CD4-positive, alpha-beta T cell treated with Interleukin-21 for 1 hour (primary cell): ENCODE results near the gene MUS81.
A peak's percentile ranks its signal among the peaks of the same experiment; 100 is the strongest.
"Not testable (repeated sequence)": the region's sequence is repeated elsewhere in the genome, so short reads cannot be mapped to it uniquely, and the experiment has no call there.

Experiments
- DNase-seq: peaks from one replicate; pipeline ENCODE4 v3.0.0-alpha.2; 2020

Gene MUS81

DNA sequence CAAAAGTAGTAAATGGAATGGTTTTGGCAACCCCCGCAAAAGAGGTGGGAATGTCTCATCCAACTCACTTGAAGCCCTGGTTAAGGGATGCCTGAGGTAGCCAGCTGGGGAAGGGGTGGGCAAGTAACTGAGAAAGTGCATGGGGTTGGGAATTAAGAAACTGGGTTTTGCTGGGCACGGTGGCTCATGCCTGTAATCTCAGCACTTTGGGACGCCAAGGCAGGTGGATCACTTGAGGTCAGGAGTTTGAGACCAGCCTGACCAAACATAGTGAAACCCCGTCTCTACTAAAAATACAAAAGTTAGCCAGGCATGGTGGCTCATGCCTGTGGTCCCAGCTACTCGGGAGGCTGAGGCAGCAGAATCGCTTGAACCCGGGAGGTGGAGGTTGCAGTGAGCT lies 11.5 kb upstream of the MUS81 start:
- not testable (repeated sequence) for DNase-seq

DNA sequence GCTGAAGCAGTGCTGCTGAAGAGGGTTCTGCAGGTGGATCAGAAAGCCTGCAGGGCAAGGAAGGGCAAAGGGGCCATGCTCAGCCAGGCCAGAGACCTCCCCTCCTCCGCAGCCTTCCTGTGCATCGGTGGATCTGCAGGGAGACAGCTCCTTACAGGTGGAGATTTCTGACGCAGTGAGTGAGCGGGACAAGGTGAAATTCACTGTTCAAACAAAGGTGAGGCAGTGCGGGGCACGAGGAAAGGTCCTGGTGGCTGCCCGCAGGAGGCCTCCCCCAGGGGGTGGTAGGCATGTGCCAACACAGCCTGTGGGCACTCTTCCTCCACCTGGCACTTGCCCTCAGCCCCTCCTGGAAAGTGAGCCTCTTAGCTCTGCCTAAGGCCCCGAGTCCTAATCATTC lies 10.9 kb upstream of the MUS81 start:
- DNase-seq: no peak

DNA sequence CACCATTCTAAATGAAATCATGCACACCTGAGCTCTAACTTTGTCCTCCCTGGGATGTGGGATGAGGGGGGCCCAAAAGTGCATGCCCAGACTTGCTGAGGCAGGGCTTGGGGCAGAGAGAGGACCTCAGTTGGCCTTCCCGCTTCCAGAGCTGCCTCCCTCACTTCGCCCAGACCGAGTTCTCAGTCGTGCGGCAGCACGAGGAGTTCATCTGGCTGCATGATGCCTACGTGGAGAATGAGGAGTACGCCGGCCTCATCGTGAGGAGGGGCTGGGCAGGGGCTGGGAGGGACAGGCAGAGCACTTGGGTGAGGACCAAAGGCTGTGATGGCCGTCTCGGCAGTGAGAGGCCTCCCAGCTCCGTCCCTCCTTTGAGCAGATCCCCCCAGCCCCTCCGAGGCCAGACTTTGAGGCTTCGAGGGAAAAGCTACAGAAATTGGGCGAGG lies 10.4 kb upstream of the MUS81 start:
- no peak for DNase-seq

DNA sequence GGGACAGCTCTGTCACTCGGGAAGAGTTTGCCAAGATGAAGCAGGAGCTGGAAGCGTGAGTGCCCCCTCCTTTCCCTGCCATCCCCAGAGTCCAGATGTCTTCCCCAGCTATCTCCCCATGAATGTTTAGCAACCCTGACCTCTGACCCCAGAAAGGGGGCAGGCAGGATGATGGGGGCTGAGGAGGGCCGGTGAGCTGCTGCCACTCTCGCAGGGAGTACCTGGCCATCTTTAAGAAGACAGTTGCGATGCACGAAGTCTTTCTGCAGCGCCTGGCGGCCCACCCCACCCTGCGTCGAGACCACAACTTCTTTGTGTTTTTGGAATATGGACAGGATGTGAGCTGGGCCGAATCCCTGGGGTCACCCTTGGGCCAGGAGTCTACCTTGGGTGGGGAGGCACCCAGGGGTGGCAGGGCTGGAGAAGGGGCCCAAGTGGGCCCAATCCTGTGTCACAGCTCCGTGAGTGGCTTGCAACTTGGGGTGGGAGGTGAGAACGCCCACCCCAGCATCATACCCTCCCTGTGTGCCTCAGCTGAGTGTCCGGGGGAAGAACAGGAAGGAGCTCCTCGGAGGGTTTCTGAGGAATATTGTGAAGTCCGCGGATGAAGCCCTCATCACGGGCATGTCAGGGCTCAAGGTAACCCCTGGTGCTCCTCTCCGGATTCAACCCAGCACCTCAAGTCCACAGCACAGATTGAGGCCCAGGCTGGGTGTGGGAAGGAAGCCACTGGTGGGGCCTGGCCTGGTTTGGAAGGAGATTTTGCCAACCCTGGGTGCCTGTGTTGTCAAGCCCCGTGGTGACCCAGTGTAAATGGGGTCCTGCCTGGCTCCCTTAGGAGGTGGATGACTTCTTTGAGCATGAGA lies 9.8 kb upstream of the MUS81 start:
- DNase-seq: no peak

DNA sequence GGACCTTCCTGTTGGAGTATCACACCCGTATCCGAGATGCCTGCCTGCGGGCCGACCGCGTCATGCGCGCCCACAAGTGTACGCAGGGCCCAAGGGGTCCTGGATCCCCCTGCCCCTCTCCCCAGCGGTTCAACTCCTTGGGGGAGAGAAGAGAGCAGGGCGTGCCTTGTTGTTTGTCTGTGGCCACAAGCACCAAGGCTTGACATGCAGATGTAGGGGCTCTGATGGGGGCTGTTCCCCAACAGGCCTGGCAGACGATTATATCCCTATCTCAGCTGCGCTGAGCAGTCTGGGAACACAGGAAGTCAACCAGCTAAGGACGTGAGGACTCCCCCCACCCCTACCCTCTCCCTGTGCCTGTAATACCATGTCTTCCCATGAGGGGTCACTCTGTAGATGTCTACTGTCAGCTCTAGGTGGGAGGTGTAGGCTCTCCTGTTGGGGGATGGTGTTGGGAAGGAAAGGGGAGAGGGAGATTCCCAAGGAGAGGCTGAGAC lies 9.1 kb upstream of the MUS81 start:
- peak; percentile 40 for DNase-seq

DNA sequence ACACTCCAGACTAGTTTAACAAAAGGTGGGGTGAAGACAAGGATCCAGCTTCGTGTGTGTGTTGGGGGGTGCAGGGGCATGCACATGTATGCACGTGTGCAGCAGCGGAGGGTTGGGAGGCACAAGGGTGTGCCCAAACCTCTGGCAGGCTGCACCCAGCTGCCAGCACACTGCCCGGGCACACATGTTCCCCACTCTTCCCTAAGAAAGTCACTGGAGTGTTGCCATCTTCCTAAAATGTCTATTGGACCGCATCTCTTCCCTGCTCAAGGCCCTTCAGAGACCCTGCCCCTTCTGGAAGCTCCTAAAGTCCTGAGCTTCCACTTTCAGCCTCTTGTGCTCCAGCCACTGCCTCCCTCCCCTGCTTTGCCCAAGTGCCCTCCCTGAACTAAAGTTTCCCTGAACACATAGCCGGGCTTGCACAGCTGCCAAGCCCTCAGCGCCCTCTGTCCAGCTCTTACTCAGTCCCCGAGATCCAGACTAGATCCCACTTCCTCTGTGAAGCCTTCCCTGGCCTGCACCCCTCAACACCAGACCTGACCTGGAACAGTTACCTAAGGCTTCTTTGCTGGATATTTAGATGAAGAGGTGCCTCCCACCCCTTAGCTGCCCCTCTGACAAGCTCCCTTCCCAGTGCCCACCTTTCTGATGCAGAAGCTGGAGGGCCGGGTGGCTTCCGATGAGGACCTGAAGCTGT lies 8.3 kb upstream of the MUS81 start:
- DNase-seq: no peak

DNA sequence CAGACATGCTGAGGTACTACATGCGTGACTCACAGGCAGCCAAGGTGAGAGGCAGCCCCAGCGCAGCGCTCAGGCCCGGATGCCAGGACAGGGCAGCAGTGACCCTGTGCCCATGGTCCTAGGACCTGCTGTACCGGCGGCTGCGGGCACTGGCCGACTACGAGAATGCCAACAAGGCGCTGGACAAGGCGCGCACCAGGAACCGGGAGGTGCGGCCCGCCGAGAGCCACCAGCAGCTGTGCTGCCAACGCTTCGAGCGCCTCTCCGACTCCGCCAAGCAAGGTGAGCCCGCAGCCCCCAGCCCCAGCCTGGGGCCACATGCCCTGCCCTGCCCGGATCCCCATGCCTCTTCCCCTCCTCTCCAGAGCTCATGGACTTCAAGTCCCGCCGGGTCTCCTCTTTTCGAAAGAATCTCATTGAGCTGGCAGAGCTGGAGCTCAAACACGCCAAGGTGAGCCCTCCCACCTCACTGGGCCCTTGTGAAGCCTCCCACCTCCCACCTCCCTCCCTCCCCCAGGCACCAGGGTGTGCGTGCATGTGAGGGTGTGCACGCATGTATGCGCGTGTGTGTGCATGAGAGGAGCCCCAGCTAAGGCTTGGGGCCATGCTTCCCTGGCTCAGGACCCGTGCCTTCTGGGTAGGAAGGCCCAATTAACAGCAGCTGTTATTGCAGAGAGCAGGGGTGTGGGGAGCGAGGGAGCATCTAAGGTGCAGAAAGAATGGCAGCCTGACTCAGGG lies 7.6 kb upstream of the MUS81 start:
- no peak for DNase-seq

DNA sequence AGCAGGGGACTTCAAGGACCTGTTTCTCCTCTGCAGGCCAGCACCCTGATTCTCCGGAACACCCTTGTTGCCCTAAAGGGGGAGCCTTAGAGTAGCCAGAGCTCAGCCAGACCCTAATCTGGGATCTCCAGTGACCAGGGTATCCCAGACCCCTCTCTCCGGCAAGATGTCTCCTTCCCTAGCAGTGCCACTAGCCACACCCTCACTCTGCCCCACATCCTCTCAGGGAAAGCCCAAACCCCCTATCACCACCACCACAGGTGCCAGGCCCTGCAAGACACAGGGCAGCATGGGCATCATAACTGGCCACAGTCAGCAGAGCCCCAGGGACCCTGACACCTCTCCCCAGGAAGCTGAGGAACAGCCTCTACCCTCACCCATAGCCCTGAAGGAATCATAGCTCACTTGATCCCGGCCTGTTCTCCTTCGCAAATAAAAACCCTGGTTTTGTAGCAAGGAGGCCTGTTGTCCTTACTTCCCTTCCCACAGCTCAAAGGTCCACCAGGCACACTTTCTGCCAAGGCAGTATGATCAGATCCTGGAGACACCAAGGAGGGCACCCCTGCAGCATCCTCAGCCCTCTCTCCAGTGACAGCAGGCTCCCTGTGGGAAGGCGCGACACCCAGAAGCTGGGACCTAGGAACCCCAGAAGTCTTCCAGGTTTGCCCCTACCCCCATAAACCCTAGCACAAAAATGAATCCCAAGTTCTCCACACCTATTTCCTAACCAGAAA lies 6.8 kb upstream of the MUS81 start:
- DNase-seq: no peak

DNA sequence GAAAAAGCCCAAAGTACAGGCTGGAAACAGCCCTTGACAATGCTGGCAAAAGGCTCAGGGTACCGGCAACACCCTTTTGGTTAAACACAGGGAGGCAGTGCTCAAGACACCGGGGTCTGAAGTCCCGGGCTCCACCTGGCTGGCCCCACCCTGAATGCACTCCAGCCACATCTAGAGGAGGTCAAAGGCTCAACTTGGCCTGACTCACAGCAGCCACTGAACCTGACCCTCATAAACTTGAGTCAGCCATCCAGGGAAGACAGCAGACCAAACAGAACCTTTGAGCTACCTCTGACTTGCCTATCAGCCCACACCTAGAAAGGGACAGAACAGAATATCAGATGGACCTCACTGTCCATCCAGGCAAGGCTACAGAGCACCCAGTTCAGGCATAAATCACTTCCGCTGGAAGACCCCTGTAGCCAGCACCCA lies 6.1 kb upstream of the MUS81 start:
- DNase-seq: no peak

DNA sequence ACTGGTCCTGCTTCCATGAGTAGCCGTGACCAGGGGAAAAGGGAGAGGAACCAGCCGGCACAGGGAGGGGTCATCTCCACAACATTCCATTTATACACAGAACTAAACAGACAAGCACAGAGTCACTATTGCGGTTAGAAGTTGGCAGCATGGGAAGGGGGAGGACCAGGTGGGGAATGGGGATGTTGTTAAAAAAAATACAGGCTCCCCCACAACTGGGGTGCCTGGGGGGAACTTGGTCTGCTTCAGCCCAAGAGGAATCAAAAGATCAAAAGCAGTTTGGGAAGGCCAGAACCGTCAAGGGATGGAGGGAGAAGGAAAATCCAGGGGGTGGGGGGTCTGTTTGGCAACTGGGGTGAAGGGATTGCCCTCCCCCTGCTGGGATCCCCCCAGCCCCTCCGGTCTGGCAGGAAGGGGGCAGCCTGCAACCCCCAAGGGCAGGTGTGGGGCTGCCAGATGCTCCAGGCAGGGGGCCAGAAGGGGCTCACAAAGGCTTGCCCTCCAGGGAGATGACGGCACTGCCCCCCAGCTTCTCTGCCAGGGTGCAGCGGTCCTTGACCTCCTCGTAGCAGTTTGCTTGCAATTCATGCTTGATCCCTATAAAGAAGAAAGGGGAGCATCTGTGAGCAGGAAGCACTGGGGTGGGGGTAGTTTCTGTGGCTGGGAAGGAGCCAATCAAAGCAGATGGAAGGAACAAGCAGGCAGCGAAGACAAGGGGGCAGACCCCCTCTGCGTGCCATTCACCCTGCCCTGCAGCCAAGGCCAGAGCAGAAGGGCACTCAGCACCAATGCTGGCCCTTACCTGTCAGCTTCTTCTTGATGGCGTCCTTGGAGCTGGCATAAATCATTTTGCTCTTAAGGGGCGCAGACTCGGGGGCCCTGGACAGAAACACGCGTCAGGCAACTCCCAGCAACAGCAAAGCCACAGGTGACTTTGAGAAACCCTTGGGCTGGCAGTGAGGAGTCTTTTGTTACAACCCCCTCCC lies 5.1 kb upstream of the MUS81 start:
- DNase-seq: no peak

DNA sequence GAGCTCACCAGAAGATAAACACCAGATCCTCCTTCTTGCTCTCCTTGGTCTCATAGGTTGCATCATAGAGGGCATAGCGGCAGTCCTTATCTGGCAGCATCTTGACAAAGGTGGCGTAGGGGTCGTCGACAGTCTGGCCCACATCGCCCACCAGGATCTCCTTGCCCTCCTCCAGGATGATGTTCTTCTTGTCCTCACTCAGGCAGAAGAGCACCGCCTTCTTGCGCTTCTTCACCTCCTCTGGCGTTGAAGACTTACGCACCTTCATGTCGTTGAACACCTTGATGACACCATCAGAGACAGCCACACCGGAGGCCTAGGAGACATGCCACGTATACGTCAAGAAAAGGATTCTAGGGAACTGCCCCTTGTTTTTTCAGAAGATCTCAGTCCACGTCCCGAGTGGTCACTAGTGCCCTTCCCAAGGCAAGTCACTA lies 4.3 kb upstream of the MUS81 start:
- DNase-seq: no peak

DNA sequence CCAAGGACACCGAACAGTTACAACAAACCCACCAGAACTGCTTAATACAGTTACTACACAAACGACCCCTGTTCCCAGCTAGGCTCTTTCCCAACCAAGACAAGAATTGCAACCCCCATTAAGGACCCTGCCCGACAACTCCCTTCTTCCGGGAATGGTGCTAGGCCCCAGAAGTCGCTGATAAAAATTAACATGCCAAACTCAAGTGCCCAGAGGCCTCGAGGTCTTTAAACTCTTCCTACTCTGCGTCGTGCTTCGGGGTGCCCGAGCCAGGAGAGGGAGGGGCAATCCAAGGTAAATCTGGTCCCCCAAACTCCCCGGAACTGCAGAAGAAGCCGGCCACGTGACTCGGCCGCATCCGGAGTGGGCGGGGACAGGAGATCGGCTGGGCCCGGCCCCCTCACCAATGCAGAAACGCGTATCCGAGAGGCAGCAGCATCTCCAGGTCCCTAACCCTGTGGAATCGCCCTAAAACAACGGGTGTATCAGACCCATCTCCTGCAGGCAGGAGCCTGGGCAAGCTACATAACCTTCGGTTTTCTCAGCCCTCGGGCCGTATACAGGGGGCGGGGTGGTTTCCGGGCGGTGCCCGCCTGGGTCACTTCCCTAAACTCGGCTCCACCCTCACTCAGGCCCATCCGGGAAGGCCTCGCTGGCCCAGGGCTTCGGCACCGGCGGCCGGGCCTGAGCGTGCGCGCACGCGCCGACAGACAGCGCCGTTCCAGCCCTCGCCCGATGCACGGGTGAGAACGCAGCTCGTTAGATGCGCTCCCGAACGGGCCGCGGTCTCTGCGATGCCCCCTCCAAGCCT lies 3.3 kb upstream of the MUS81 start:
- peak; percentile 86 for DNase-seq

DNA sequence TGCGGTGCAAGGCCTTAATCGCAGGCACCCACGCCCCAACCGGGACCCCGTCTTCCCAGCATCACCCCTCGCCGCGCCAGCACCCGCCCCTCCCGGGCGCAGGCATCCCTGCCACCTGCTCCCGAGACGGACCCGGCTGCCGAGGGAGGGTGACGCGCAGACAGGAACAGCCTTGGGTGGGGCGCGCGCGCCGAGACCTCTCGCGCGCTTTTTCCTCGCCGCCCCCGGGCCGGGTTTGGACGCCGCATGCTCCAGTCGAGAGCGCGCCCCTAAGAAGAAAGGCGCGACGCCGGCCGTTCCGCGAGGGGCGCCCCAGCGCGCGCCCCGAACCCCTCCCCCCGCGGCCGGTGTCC lies 2.8 kb upstream of the MUS81 start:
- DNase-seq: peak; percentile 61

DNA sequence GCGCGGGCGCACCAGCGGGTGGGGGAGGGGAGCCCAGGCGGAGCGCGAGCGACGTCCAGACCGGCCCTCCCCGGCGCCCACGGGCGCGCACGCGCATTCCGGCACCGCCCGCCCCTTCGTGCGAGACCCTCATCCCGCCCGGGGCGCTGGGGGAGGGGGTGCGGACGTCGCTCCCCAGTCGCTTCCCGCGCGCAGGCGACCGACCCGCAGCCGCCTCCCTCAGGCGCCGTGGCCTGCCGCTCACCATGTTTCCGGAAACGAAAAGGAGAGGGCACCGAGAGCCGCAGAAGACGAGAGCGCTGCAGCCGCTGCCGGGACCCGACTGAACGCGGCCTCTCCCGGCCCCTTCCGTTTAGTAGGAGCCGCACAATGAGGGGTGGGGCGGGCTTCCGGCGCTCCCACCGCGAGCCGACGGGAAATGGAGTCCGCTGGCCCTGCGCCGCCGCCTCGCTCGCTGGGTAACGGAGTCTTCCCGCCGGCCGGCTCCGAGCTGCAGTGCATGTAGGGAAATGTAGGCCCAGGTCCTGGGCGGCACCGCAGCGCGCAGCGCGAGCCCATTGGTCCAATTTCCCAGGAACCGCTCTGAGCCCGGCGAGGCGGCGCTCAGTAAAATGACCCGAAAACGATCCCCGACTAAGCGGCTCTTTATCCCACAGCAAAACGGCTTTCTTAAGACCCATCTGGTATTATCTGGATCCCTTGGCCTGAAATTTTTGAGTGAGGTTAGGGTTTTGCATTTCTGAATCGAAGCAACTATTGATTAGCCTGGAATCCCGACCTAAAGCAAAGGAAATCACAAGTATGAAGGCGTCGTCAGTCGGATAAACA lies 2.2 kb upstream of the MUS81 start, which contains the start of gene CFL1:
Gene CFL1 (minus strand): TSS at position 328 of the 828 bp plus-strand sequence. CDS start 81 bp downstream, at position 247.
- DNase-seq: peak; percentile 98

DNA sequence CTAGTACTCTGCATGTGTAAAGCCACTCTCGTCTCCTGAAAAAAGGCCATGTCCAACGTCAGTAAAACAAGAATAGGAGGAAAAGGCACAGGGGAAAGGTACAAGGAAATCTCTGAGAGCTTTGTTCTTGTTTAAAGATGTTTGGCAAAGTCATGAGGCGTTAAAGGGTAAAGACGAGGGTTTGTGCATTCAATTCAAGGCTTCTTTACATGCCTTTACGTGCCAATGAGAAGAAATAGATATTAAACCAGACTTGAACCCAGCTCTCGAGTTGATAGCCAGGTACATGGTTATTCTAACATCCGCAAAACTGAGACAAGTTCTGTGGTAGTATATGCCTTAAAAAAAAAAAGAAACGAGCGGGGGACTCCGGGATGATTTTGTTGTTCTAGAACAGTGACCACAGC lies 1.5 kb upstream of the MUS81 start:
- DNase-seq: no peak

DNA sequence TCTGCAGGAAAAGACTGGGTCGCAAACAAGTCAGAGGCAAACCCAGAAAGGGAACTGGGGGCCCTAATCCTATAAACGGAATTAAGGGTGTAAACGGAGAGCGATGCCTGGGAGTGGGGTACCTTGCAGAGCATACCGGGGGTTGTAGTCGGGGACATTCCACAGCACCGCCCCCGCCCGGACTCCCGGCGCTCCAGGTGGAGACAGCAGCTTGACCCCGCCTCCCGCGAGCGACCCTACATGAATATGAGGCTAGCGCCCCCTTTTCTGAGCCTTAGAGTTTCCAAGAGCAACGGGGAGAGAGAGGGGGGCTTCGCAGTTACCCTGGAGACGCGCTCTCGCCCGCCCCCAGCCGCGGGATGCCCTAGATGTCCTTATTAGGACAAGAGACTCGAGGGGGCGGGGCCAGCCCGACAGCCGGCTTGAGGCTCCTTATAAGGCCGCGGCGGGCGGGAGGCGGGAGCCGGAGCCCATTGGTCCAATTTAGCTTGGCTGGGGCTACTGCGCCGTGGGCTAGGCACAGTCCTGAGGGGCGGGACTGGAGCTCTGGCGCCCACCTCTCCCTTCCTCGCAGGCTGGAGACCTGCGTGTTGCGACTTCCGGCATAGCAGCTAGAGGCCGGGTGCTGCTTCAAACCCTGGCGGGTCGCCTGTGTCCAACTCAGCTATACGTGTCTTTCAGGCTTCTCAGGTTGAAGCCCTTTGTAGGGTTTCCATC lies 980 bp upstream of the MUS81 start:
- DNase-seq: peak; percentile 98

DNA sequence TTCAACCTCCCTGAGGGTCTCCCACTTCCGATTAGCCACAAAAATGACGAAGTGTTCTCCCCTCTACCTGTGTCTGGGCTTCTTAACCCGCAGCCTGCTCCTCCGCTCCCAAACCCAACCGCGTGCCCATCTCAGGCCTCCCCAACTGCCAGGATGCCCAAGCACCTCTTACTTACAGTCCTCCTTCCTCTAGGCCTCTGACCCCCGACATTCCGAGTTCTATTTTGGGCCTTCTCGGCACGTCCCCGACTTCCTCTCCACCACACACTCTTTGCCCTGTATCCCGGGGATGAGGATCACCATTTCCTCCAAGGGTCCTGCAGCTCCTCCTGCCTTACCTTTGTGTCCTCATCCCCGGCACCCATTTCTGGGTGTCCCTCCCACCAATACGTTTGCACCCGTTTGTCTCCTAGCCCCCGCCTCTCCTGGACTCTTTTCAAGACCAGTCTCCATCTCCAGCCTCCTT lies 388 bp upstream of the MUS81 start:
- DNase-seq: no peak

DNA sequence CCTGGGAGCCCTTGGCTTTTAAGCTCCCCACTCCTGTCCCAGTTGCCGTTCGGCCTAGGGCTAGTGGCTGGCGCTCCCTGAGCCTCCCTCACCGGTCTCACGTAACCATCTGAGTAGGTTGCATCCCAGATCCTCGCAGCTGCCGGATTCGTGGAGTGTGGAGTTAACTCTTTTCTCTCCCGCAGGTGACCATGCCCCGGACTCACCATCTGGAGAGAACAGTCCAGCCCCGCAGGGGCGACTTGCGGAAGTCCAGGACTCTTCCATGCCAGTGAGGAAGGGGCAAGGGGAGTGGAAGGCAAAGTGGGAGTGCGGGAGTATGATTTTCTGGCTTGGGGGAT lies 902 bp downstream of the MUS81 start:
- no peak for DNase-seq
